ENCODE data around the gene DBF4B.

The DBF4B gene

DNA sequence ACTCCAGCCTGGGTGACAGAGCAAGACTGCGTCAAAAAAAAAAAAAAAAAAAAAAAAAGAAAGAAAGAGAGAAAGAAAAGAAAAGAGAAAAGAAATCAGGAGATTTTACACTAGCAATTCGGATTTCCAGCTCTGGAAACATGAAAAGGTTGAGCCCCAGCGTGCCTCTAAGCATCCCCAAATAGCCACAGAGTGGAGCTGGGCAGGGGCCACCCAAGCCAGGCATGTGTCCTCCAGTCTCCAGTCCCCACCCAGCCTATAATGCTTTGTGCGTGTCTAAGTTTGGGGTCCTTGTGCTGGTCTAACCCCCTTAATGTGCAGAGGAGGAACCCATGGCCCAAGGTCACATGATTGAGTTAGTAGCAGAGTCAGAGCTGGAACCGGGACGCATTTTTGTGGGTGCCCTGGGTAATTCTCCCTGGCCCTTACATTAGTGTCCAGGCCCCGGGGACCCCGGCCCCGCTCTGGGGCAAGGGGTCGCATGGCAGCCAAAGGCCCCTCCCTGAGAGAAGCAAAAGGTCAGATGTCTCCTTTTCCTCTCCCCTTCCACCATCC lies 70.3 kb downstream of the DBF4B start:
- DNase-seq = no peak

DNA sequence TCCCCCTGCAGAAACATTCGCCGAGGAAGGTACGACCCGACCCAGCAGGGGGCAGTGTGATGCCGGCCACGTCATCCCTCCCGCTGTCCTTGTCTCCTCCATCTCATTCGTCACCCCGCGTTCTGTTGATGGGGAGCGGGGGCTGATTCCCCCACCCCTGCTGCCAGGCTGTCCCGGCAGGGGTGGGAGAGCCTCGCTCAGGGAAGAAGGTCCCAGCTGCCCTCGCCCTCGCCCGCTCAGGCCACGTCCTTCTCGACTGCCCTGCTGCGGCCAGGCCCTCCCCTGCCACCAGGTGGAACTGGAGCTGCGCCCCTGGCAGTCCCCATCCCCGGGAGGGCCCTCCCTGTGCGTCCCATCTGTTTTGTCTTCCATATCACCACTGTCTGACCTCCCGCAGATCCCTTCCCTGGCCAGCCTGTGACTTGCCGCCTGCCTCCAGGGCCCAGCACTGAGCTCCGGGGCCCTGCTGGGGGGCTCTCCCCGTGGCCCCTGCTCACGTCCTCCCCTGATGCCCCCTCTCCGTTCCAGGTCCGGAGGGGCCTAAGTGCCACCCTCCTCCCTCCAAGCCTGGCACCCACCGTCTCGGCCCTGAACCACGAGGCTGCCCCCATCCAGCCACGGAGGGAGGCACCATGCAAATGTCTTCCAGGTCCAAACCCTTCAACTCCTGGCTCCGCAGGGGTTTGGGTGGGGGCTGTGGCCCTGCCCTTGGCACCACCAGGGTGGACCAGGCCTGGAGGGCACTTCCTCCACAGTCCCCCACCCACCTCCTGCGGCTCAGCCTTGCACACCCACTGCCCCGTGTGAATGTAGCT lies 71.0 kb downstream of the DBF4B start:
- DNase-seq = peak; percentile 64

DNA sequence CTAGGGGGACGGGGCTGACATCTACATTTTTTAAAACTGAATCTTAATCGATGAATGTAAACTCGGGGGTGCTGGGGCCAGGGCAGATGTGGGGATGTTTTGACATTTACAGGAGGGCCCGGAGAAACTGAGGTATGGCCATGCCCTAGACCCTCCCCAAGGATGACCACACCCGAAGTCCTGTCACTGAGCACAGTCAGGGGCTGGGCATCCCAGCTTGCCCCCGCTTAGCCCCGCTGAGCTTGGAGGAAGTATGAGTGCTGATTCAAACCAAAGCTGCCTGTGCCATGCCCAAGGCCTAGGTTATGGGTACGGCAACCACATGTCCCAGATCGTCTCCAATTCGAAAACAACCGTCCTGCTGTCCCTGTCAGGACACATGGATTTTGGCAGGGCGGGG lies 71.7 kb downstream of the DBF4B start:
- DNase-seq = no peak

DNA sequence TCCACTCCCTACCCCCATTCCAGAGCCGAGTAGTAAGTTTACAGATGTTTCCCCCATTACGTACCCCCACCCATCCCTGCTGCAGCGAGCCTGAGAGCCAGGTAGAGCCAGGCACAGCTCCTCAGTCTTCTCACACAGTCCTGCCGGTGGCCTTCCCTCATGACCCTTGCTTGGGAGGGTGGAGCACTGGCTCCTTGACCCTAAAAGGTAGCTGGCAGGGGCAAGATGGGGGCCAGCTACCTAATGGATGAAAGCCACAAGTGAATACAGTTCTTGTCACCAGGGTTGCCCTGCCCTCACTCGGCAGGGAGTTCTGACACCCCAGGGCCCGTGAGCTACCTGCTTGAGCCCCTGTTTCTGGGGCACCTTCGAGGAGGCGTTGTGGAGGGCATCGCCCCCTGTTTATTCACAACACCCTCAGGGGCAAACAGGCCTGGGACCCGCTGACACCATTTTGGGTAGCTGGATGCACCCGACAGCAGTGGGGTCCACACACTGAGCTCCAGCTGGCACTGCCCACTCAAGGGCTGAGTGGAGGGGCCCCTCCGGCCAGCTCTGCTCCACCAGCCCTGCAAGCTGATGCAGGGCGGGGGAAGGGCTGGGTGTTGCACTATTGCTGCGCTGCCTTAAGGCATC lies 72.5 kb downstream of the DBF4B start:
- no peak for DNase-seq

DNA sequence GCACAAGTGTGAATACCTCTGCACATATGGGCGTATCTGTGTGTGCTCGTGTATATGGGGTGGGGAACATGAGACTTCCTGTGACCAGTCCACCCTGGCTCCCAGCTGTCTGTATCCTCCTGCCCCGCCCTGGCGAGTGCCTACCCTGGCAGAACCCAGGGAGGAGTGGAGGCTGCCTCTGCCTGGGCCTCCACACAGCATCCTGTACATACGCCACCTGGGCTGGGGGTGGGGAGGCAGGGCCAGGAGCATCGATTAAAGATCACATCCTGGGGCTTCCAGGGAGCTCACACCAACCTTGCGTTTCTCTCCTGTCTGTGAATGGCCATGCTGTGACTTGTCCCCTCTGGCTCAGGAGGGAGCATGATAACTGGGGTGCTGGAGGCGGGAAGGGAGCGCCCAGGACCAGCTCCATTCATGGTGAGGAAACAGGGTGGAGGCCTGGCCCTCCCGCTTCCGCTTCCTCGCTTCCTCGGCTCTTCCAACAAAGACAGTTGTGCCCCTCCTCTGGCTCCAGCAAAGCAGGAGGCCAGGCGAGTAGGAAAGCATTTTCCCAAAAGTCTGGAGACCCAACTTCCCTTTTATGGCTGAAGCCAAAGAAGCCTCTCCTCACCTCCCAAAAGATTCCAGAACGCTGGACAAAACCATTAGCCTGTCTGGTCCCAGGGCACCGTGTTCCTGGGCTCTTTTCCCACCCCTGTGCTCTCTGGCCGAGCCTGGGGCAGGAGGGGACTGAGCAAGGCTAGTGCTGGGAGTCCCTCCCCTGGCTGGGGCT lies 73.3 kb downstream of the DBF4B start:
- DNase-seq = no peak

DNA sequence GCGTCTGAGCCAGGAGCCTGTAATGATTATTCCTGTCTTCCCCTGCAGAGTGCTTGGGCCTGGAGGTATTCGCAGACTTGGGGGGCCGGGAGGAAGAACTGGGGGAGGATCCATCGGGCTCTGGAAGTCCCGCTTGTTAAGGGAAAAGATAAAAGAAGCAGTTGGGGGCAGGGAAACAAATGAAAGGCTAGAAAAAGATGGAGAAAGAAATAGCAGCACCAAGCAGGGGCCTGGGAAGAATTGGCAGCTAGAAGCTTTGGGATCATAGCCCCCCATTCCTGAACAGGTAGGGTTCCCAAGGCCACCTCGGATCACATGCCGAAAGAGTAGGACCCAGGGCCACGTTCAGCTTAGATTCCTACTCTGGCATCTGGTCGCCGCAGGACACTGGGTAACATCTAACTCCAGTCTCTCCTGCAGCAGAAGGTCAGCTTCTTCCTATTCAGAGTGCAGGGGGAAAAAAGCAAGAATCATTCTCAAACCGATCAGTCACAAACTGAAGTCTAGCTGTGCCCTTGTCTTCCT lies 73.9 kb downstream of the DBF4B start:
- DNase-seq = no peak

DNA sequence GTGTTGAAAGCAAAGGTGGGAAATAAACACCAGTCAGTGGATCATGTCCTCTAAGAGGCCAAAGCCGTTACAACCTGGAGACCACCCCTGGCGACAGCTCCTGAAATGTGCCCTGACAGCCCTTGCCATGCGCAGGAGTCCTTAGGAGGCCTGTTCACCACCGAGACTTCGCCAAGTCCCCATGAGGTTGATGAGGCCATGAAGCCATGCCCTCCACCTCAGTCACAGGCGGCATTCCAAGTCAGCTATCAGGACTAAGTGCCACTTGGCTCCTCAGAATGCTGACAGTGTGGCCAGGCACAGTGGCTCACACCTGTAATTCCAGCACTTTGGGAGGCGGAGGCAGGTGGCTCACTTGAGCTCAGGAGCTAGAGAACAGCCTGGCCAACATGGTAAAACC lies 77.5 kb downstream of the DBF4B start:
- DNase-seq = no peak

DNA sequence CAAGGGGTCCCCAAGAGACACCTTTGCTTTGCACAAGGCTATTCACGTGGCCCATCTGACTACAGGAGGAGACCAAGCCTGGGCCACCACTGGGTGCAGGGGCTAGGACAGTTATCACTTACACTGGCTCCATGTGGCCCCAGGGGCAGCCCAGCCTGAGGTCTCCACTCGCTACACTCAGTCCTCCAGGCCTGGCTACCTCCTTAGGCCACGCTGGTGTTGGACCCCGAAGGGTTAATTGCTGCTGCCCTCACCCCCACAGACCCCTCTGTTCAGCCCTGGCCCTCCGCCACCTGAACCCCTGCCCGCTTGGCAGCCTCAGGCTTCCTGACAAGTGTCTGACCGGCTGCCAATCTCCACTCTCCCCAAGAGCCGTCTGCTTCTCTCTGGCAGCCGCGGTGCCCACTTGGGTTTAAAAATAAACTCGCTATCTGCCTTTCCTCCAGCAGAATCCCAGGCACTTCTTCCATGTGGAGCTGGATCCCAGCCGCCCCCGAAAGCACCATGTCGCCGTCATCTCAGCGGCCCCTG lies 78.2 kb downstream of the DBF4B start:
- no peak for DNase-seq

DNA sequence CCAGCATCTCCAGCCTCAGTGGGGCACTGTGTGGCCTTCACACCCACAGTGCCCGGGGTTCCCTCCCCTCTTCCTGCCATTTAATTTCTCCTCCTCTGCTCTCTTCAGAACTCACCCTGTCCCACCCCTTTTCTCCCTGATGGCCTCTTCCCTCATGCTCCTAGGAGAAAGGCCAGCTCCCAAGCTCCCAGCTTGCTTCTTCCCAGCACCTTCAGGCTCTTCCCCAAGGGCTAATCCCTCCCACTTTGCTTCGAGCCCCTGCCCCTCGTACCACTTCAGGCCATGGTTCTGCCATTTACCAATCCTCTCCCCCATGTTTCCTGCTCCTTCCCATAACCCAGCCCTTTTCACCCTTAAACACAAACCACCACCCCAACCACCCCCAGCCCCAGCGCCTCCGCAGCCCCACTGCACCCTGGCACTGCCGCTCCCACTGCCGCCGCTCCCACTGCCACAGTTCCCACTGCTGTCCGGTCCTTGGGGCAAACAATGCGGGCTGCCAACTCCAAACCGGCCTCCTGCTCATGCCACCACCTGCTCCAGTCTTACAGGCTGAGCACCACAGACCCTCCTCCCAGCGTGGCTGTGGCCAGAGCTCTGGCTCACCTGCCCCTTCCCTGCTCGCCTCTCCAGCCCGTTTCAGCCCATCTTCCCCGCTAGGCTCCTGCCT lies 78.9 kb downstream of the DBF4B start:
- DNase-seq = no peak

DNA sequence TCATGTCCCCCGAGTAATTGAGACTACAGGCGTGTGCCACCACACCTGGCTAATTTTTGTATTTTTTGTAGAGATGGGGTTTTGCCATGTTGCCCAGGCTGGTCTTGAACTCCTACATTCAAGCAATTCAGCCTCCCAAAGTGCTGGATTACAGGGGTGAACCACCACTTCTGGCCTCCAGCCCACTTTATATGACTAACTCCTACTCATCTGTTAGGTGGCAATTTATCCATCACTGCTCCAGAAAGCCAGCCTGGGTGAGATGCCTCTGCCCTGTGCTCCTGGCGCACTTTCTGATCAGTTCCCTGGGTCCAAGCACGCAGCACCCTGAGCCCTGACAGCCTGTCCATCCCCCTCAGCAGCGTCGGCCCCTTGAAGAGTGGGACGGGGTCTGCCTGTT lies 79.7 kb downstream of the DBF4B start:
- no peak for DNase-seq

DNA sequence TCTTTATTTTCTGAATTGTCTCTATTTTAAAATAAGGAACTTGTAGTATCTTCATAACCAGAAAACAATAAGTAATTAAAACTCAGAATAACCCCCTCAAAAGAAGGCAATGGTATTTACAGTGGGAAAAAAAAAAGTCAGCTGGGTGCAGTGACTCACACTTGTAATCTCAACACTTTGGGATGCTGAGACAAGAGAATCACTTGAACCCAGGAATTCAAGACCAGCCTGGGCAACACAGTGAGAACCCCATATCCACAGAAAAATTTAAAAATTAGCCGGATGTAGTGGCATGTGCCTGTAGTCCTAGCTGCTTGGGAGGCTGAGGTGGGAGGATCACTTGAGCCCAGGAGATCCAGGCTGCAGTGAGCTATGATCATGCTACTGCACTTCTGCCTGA lies 83.8 kb downstream of the DBF4B start:
- DNase-seq = no peak

DNA sequence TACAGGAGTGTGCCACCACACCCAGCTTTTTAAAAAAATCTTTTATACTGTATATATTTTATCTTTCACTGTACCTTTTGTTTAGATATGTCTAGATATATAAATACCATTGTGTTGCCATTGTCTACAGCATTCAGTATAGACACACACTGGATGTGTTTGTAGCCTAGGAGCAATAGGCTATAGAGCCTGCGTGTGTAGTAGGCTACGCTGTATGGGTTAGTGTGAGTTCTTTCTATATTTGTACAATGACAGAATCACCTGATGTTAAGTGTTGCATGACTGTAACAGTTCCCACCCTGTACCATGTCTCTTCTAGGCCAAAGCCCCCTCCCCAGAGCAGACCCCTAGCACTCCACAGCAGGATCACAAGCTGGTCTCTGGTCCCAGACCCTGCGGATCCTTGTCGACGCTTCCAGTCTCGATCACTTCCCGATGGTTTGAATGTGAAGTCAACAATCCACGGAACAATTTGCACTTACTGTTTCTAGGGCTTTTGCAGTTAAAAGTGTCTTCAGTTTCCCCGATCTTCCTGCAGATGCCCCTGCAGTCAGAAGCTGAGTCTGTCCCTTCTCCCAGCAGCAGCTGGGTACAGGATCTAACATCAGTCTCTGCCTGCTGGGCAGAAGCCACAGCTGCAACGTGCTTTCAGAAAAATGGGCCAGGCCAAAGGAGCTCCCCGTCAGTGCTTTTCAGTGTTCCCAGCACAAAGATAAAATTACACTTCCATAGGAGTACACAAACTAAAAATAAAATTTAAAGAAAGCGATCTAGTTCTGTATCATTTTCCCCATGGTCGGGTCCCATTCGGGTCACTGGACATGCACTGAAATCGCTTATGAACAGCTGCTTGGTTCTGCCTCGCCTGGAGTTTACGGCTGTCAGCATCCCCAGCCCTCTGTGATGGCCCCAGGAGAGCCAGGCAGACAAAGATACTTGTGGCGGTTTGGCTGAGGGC lies 85.7 kb downstream of the DBF4B start:
- no peak for DNase-seq

DNA sequence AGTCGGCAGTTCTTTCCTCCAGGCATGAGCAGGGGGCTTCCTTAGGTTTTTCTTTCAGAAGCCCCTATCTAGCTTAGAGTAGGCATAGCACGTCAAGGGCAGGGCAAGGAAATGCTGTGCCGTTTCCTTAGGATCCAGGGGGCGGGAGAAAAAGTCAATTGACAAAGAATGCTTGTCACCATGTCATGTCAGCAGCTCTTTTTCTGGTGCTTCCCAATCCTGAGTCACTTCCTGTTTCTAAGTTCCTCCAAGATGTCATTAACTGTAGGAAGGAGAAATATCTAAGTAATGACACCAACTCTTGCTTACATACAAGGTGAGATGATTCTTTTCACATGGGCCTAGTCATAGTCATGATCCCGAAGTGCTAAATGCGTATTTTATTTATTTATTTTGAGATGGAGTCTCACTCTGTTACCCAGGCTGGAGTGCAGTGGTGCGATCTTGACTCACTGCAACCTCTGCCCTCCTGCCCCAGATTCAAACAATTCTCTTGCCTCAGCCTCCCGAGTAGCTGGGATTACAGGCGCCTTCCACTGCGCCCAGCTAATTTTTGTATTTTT lies 86.5 kb downstream of the DBF4B start:
- no peak for DNase-seq

DNA sequence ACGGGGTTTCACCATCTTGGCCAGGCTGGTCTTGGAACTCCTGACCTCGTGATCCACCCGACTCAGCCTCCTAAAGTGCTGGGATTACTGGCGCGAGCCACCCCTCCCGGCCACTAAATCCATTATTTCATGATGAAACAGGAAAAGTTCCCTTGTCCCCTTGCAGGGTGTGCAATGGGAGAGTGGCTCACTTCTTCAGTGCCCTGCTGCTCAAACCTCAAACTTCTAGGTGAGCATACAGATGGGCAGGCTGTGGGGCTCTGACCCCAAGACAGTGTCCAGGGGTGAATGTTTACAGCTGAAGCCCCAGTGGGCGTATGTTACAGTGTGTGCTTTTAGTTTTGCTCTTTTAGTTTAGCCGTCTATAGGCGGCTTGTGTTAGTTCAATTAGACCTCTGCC lies 87.0 kb downstream of the DBF4B start:
- DNase-seq = no peak

DNA sequence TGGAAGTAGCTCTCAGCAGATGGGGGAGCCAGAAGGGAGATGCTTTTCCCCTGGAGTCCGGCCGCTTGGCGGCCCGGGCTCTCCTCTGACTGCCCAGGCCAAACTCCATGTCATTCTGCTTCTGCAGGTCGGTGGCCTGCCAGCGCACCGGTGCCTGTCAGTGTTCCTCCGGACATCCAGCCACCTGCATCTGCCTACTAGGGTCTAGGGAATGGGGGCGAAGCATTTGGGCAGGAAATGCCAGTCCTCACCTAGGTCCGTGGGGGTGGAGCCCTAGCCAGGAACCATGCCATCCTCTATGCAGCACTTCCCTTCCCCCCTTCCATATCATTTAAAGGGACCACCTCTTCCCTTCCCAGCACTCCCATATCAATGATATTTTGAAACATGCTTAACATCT lies 87.5 kb downstream of the DBF4B start:
- DNase-seq = no peak

DNA sequence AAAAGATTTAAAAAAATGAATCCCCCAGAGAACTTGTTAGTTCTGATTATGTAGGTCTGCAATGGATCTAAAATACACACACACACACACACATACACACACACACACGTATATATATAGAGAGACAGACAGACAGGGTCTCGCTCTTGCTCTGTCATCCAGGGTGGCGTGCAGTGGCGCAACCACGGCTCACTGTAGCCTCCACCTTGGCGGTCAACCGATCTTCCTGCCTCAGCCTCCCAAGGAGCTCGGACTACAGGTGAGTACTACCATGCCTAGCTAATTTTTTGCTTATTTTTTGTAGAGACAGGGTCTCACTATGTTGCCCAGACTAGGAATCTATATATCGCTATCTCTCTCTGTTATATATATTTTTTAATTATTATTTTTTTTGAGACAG lies 88.3 kb downstream of the DBF4B start:
- no peak for DNase-seq

DNA sequence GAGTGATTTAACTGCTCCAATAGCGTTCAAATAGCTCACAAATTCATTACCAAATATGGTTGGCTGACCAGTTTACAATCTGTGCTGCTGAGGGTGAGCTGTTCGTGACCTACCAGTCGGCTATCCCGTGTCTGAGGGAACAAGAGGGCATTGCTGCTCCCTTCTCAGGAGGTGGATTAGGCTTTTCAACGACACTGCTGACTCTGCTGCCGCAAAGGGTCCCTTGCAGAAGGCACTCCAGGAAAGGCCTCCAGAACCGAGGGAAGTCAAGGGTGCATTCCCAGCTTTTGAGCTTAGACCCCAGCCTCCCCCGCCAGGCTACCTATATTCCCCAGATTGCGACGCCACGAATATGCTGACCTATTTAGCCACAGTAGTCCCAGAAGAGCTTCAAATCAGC lies 89.3 kb downstream of the DBF4B start:
- no peak for DNase-seq

DNA sequence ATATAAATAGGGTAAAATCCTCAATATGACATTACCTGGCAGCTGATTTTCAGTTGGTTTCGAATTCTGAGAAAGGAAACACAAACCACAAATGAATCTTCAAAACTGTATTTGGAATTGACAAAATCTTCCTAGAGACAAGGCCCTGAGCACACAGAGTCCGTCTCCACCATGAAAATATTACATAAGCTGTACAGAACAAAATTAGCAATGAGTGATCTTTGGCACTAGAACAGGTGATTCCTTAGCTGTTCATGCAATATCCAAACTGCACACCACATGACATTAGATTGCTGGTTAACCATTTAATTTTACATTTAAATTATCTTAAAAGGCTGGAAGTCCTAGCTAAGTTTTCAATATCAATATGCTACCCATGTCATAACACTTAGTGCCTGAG lies 89.9 kb downstream of the DBF4B start:
- no peak for DNase-seq

Measured in NCI-H345 (cell line).